Fibroblast of lung (primary cell): ENCODE results near the gene IGFBP2. TPM values are rescaled to one million over a fixed set of nuclear protein-coding genes. Genes with fewer than 3 reads are reported as not detected.
A peak's percentile ranks its signal among the peaks of the same experiment; 100 is the strongest.

ENCODE experiments used
- DNase-seq, 2 donors: peaks; one replicate each; pipeline versions ENCODE4 v3.0.0 to v3.0.0-alpha.2; 2010; ENCODE audit warnings: low read depth in 2 of 2
- H2AFZ ChIP-seq: 2 replicates; pipeline ENCODE4 v1.5.1; 2012; ENCODE audit warnings: low read length, control low read depth, inconsistent platforms
- H3K27ac ChIP-seq: 2 replicates; pipeline ENCODE4 v1.5.1; 2011; ENCODE audit warnings: low read length, control low read depth; ENCODE audit not compliant: insufficient read depth
- H3K27me3 ChIP-seq: 2 replicates; pipeline ENCODE4 v1.5.1; 2011; ENCODE audit warnings: mild to moderate bottlenecking, low read length; ENCODE audit not compliant: control insufficient read depth, insufficient read depth
- H3K36me3 ChIP-seq: 2 replicates; pipeline ENCODE4 v1.5.1; 2011; ENCODE audit warnings: low read length; ENCODE audit not compliant: control insufficient read depth, insufficient read depth
- H3K4me1 ChIP-seq: 2 replicates; pipeline ENCODE4 v1.5.1; 2011; ENCODE audit warnings: low read length; ENCODE audit not compliant: control insufficient read depth, insufficient read depth; ENCODE audit errors: extremely low read depth
- H3K4me2 ChIP-seq: 2 replicates; pipeline ENCODE4 v1.5.1; 2011; ENCODE audit warnings: low read length, control low read depth; ENCODE audit not compliant: insufficient read depth; ENCODE audit errors: extremely low read depth
- H3K4me3 ChIP-seq, 4 experiments: fragments of 200-600 bp in 1 of 4; sonication (generic) in 1 of 4; replicated peaks in 1 of 4; 2 replicates each; pipeline ENCODE4 v1.5.1; 2011 to 2016; ENCODE audit warnings: low read length in 4 of 4, low read depth in 3 of 4, mild to moderate bottlenecking in 3 of 4, control low read depth in 2 of 4, inconsistent platforms in 1 of 4, mixed read lengths in 1 of 4; ENCODE audit not compliant: insufficient read depth in 1 of 4; ENCODE audit errors: control extremely low read depth in 1 of 4
- H3K79me2 ChIP-seq: 2 replicates; pipeline ENCODE4 v1.5.1; 2012; ENCODE audit warnings: mild to moderate bottlenecking, low read length, inconsistent platforms; ENCODE audit not compliant: control insufficient read depth, insufficient read depth
- H3K9ac ChIP-seq: 2 replicates; pipeline ENCODE4 v1.5.1; 2011; ENCODE audit warnings: mild to moderate bottlenecking, low read length, control low read depth; ENCODE audit not compliant: insufficient read depth
- H3K9me3 ChIP-seq: 2 replicates; pipeline ENCODE4 v1.5.1; 2012; ENCODE audit warnings: low read depth, low read length; ENCODE audit not compliant: control insufficient read depth, insufficient read depth
- H4K20me1 ChIP-seq: 2 replicates; pipeline ENCODE4 v1.5.1; 2011; ENCODE audit warnings: low read length; ENCODE audit not compliant: control insufficient read depth, insufficient read depth; ENCODE audit errors: extremely low read depth
- EZH2 ChIP-seq: IDR thresholded peaks from 2 replicates; pipeline ENCODE4 v1.5.1; 2012; ENCODE audit warnings: low read length, control low read depth, mild to moderate bottlenecking; ENCODE audit errors: missing control alignments
- polyA plus RNA-seq, 2 donors: library from polyadenylated mRNA; depleted of rRNA in 1 of 2; stranded (reverse) in 1 of 2; unstranded in 1 of 2; fragments of >200 nt; gene quantifications; 2 replicates each; pipeline ENCODE4 v1.2.1, GENCODE V29; 2011 to 2012; ENCODE audit warnings: missing spikeins in 1 of 2
- total RNA-seq: library from RNA; depleted of rRNA; stranded (reverse); fragments of >200 nt; gene quantifications from 2 replicates; pipeline ENCODE4 v1.2.1, GENCODE V29; 2014
- TF ChIP-seq, protein P1 (sequence below), 2 donors: IDR thresholded peaks in 1 of 2; conservative IDR thresholded peaks in 1 of 2; 1 replicate in 1 of 2; 2 replicates in 1 of 2; pipeline ENCODE4 v1.5.1; 2011 to 2012; ENCODE audit warnings: low read length in 2 of 2, control low read depth in 1 of 2, inconsistent platforms in 1 of 2, low read depth in 1 of 2, mild to moderate bottlenecking in 1 of 2

IGFBP2 gene
- total and polyA plus RNA-seq, 2 donors (not counting 1 experiment from before 2014, with no cell fraction given): 8.6 to 36.3 TPM

DNA sequence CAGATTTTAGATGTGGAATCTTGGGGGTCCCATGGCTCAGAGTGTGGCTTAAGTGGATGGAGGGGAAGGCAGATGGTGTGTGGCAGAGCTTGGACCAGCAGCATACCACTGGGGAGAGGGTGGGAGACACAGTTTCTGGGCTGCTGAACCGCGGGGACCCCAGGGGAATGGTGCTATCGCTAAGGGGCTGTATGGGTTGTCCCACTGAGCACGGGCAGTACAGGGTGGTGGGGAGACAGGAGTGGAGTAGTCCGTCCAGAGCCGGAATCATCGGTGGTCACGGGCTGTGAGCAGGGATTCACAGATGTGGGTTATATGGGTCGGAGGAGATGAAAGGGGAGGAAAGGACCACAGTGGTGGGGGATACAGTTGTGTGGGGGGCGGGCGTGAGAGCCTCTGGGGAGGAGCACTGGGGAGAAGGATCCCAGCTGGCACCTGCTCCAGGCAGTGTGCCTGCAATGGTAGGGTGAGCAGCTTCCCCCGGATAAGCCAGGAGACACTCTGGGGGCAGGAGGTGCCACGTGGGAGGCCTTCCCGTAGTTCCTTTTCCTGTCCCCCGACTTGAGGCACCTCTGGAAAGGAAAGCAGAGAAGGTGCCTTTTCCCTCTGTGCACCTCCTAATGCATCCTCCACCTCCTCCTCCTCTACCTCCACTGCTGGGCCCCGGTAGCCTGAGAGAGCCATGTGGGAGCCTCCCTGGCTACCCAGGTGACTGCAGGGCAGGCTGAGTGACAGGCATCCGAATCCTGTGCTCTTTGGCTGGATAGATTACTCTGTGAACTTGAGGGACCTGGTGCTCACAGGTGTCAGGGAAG lies 37.3 kb downstream of the IGFBP2 start:
- TF ChIP-seq, protein P1, sequence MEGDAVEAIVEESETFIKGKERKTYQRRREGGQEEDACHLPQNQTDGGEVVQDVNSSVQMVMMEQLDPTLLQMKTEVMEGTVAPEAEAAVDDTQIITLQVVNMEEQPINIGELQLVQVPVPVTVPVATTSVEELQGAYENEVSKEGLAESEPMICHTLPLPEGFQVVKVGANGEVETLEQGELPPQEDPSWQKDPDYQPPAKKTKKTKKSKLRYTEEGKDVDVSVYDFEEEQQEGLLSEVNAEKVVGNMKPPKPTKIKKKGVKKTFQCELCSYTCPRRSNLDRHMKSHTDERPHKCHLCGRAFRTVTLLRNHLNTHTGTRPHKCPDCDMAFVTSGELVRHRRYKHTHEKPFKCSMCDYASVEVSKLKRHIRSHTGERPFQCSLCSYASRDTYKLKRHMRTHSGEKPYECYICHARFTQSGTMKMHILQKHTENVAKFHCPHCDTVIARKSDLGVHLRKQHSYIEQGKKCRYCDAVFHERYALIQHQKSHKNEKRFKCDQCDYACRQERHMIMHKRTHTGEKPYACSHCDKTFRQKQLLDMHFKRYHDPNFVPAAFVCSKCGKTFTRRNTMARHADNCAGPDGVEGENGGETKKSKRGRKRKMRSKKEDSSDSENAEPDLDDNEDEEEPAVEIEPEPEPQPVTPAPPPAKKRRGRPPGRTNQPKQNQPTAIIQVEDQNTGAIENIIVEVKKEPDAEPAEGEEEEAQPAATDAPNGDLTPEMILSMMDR (conservative IDR thresholded peaks at IDR 0.05 in 1 of 2, IDR thresholded peaks at IDR 0.05 in 1 of 2; ENCODE audit: low read depth in 1 of 2, low read length in 2 of 2): no peak
- TF ChIP-seq EZH2: no peak
- peak in 1 of 2 donors; percentile 53 for DNase-seq
- no peak overlapping the region for H3K9ac ChIP-seq

DNA sequence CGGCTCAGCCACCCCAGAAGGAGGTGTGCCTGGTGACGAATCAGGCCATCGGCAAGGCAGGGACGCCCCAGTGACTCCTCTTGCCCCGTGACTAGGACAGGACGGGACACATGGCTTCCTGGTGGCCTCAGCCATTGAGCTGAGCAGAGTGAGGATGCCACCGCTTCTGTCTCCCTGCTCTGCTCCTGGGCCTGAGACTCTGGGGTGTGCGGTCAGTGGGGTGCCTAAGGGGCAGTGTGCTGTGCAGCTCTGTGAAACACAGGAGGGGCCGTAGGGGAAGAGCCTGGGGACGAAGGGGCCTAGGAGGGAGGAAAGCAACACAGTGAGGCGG lies 37.8 kb downstream of the IGFBP2 start:
- TF ChIP-seq EZH2: no peak
- TF ChIP-seq, protein P1 (conservative IDR thresholded peaks at IDR 0.05 in 1 of 2, IDR thresholded peaks at IDR 0.05 in 1 of 2; ENCODE audit: low read depth in 1 of 2, low read length in 2 of 2): no peak
- H3K4me2 ChIP-seq: no peak overlapping the region
- no peak overlapping the region for H2AFZ ChIP-seq
- H3K4me1 ChIP-seq: no peaks in the 10 kb centered on the region
- no peak overlapping the region for H3K4me3 ChIP-seq
- H3K36me3 ChIP-seq: peaks cover 12% of the 10 kb centered on the region
- H3K9me3 ChIP-seq: no peaks in the 10 kb centered on the region
- peak in 1 of 2 donors; percentile 49 for DNase-seq
- no peaks in the 10 kb centered on the region for H3K27me3 ChIP-seq
- H4K20me1 ChIP-seq: no peaks in the 10 kb centered on the region
- H3K27ac ChIP-seq: no peak overlapping the region
- H3K79me2 ChIP-seq: no peaks in the 10 kb centered on the region
- H3K9ac ChIP-seq: no peak overlapping the region

More for the DNA sequence above, 37.3 kb downstream of the IGFBP2 start:
- H3K4me1 ChIP-seq: no peaks in the 10 kb centered on the region
- H3K27me3 ChIP-seq: no peaks in the 10 kb centered on the region
- no peak overlapping the region for H2AFZ ChIP-seq
- H3K4me2 ChIP-seq: no peak overlapping the region
- H3K4me3 ChIP-seq: no peak overlapping the region
- no peak overlapping the region for H3K27ac ChIP-seq
- no peaks in the 10 kb centered on the region for H4K20me1 ChIP-seq
- no peaks in the 10 kb centered on the region for H3K79me2 ChIP-seq
- peaks cover 12% of the 10 kb centered on the region for H3K36me3 ChIP-seq
- no peaks in the 10 kb centered on the region for H3K9me3 ChIP-seq

DNA sequence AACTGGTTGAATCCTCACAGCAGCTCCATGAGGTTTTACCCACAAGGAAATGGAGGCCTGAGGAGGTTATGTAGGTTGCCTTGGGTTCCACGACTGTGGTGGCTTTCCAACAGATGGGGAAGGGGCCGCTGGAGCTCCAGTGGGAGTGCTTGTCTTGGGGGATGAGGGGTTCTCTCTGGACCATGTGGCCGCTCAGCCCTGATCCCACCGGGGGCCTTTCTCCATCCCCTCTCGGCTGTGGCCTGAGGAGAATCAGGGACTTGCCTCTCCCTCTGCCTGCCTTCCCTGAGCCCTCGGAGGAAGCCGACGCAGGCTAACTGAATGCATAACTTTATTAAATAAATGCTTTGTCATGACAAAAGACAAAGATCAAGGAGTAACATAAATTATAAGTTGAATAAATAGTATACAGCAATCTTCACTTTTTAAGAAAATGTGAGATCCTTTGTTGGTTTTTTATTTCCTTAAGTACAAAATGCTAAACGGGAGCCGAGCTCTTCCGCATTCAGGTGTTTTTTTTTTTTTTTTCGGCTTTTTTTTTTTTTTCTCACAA lies 38.6 kb downstream of the IGFBP2 start:
- TF ChIP-seq EZH2: no peak
- TF ChIP-seq, protein P1 (conservative IDR thresholded peaks at IDR 0.05 in 1 of 2, IDR thresholded peaks at IDR 0.05 in 1 of 2; ENCODE audit: low read depth in 1 of 2, low read length in 2 of 2): no peak
- no peak overlapping the region for H2AFZ ChIP-seq
- H3K27ac ChIP-seq: no peak overlapping the region
- no peak for DNase-seq
- no peak overlapping the region for H3K4me2 ChIP-seq
- H3K36me3 ChIP-seq: peaks cover 12% of the 10 kb centered on the region
- H3K9me3 ChIP-seq: no peaks in the 10 kb centered on the region
- H3K4me1 ChIP-seq: no peaks in the 10 kb centered on the region
- H3K9ac ChIP-seq: no peak overlapping the region
- no peak overlapping the region for H3K4me3 ChIP-seq
- no peaks in the 10 kb centered on the region for H3K79me2 ChIP-seq
- H4K20me1 ChIP-seq: no peaks in the 10 kb centered on the region
- no peaks in the 10 kb centered on the region for H3K27me3 ChIP-seq
